B cell (primary cell): ENCODE measurements around the gene AK8.

Experiments
- EZH2 ChIP-seq: IDR thresholded peaks from 2 replicates; pipeline ENCODE4 v1.6.1; 2012; ENCODE audit warnings: borderline replicate concordance, low read depth, mild to moderate bottlenecking, moderate library complexity, low read length; ENCODE audit not compliant: insufficient read depth, poor library complexity, severe bottlenecking
- TF ChIP-seq, protein P1 (sequence below): fragments of 200-600 bp; IDR thresholded peaks from one replicate; pipeline ENCODE4 v1.8.0; 2022; ENCODE audit warnings: antibody characterized with exemption, mild to moderate bottlenecking

DNA sequence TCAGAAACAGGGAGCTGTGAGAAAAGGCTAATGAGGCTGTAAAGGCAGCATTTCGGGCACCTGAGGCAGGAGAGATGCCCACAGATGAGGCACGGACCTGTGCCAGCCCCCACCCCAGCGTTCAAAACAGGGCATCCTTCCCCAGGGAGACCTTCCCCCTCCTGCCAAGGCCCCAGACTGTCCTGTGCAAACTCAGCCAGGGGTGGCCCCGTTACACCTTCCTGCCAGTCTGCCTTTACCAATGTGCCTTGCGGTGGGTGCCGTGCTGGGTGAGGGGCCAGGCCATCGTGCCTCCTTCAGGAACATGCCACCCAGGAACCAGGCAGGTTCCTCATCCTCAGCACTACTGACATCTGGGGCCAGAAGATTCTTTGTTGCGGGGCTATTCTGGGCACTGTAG is 53.9 kb downstream of the AK8 start:
- TF ChIP-seq, protein P1, sequence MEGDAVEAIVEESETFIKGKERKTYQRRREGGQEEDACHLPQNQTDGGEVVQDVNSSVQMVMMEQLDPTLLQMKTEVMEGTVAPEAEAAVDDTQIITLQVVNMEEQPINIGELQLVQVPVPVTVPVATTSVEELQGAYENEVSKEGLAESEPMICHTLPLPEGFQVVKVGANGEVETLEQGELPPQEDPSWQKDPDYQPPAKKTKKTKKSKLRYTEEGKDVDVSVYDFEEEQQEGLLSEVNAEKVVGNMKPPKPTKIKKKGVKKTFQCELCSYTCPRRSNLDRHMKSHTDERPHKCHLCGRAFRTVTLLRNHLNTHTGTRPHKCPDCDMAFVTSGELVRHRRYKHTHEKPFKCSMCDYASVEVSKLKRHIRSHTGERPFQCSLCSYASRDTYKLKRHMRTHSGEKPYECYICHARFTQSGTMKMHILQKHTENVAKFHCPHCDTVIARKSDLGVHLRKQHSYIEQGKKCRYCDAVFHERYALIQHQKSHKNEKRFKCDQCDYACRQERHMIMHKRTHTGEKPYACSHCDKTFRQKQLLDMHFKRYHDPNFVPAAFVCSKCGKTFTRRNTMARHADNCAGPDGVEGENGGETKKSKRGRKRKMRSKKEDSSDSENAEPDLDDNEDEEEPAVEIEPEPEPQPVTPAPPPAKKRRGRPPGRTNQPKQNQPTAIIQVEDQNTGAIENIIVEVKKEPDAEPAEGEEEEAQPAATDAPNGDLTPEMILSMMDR = no peak
- TF ChIP-seq EZH2 = no peak
